Stimulated activated CD8-positive, alpha-beta memory T cell treated with anti-CD3 and anti-CD28 coated beads, Interleukin-4, amount 100 ng/mL, for 24 hours (primary cell): Measurements from ENCODE around the gene ALG9.
"Not testable (repeated sequence)": the region's sequence is repeated elsewhere in the genome, so short reads cannot be mapped to it uniquely, and the experiment has no call there.

Source experiments
- DNase-seq: peaks from one replicate; pipeline ENCODE4 v3.0.0-alpha.2; 2020; ENCODE audit warnings: low read depth

Gene ALG9

GRCh38 chr11:111796696-111797095 lies 74.7 kb downstream of the ALG9 start:
- DNase-seq: no peak

DNA sequence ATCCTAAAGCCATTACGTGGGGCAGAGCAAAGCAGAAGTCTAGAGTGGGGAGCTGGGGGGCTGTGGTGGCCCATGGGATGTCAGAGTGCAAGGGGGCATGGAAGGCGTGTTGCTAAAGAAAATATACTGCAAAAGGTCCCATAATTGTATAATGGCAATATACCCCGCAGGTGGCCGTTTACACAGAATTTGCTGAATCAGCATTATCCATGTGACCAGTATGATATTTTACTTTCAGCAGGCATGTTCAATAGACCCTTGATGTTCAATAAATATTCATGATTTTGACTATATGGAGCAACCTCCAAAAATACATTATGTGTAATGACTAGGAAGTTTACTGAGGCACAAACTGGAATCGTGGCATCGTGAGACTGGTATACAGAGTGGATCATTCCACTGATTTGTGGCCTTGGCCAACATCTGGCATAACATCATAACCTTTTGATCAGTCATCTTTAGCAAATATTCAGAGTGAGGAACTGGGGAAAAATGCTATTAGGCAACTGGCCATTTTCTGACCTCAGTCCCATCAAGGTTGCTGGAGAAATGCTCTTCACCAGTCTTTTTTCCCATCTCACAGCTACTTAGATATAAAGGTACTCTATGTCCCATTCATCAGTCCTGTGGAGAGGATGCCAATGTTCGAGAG lies 75.9 kb downstream of the ALG9 start:
- DNase-seq: no peak

GRCh38 chr11:111793863-111794262 lies 77.5 kb downstream of the ALG9 start:
- no peak for DNase-seq

- DNase-seq: no peak
Measured at GRCh38 chr11:111792955-111793500, 78.4 kb downstream of the ALG9 start.

- DNase-seq: no peak
Measured at GRCh38 chr11:111792314-111792713, 79.1 kb downstream of the ALG9 start.

DNA sequence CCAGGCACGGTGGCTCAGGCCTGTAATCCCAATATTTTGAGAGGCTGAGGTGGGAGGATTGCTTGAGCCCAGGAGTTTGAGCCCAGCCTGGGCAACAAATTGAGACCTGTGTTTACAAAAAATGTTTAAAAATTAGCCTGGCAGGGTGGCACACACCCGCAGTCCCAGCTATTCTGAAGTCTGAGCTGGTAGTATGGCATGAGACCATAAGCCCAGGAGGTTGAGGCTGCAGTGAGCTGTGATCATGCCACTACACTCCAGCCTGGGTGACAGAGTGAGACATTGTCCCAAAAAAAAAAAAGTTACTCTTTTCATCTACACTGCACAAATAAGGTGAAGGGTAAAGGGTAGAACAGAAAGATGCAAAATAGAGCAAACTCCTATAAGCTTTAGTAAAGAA lies 82.9 kb downstream of the ALG9 start:
- no peak for DNase-seq

GRCh38 chr11:111788051-111788450 lies 83.3 kb downstream of the ALG9 start:
- DNase-seq: no peak

DNA sequence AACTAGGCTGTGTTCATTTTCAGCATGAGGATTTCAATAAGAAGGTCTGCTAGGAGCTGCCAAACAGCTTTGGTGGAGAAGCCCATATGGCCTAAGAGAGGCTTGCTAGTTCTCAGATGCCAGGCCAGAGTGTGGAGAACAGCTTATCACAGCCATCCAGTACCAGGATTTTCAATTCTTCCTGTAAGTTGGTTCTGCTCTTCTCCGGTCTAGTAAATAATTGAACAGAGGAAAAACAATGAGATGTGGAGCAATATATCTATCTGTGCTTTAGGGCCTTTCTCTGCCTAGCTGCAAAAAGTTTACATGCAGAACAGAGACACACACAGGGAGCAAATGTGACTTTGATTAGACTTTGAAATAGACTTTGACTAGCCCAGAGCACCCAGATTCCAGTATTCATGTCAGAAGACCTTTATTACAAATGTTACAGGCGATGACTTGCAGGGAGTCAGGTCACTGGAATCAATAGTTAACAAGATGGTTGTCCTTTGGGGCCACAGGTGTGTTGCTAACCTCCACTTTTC lies 85.4 kb downstream of the ALG9 start:
- no peak for DNase-seq

DNA sequence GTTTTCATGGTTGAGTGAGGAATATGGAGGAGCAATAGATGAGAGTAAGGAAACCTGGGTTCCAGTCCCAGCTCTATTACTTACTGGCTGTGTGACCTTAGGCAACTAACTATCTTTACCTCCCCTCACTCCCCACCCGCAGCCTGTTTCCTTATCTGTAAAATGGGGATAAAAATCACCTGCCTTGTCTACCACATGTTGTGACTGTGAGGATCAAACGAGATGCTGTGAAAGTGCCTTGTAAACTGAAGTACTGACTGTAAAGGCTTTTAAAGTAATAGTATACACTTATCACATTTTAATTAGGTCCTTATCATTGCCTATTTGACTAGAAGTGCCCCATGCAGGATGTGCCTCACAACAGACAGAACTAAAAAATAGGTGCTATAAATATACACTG lies 86.3 kb downstream of the ALG9 start:
- no peak for DNase-seq

GRCh38 chr11:111784311-111784710 lies 87.1 kb downstream of the ALG9 start:
- DNase-seq: not testable (repeated sequence)

DNA sequence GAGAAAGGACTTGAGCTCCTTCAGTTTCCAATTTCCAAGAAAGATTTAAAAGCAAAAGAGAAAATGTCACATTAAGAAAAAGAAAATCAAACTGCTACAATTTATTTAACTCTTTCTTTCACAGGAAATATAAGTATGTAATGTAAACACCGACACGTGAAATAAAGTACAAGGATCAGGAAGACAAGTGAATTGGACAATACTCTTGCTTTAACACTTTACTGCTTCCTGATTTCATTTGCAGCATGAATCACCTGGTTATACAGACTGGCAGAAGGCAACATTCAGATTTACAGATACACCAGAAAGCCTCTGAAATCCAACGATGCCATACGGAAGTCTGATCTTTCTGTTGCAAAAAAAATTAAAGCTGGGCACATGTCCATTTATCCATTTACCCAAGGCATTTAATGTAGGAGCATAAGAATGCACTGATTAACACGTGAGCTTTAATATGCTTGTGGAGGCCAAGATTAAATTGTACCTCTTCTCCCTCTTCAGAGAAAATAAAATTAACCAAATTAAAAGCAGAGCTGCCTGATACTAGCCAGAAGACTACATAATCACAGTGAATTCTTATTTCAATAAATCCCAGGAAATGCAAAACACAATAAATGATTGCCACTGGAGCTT lies 89.2 kb downstream of the ALG9 start:
- no peak for DNase-seq

DNA sequence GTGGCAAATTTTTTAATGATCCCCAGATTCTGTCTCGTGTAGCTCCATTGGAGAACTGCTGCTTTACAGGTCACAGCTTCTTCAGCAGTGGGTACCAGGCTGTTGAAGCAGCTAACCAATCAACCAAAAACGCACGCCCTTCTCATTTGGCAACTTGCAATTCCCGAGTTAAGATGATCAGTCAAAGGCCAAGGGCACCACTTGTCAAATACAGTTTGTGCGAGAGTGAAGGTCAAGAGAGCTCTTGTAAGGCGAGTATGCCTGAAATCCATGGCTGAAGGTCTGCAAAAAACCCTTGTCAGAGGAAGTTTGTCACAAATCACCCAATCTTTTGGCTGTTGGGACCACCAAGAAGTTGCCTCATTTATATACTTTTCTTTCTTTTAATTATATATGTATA lies 92.3 kb downstream of the ALG9 start:
- DNase-seq: no peak

- DNase-seq: no peak
Measured at GRCh38 chr11:111778047-111778558, 93.3 kb downstream of the ALG9 start.

DNA sequence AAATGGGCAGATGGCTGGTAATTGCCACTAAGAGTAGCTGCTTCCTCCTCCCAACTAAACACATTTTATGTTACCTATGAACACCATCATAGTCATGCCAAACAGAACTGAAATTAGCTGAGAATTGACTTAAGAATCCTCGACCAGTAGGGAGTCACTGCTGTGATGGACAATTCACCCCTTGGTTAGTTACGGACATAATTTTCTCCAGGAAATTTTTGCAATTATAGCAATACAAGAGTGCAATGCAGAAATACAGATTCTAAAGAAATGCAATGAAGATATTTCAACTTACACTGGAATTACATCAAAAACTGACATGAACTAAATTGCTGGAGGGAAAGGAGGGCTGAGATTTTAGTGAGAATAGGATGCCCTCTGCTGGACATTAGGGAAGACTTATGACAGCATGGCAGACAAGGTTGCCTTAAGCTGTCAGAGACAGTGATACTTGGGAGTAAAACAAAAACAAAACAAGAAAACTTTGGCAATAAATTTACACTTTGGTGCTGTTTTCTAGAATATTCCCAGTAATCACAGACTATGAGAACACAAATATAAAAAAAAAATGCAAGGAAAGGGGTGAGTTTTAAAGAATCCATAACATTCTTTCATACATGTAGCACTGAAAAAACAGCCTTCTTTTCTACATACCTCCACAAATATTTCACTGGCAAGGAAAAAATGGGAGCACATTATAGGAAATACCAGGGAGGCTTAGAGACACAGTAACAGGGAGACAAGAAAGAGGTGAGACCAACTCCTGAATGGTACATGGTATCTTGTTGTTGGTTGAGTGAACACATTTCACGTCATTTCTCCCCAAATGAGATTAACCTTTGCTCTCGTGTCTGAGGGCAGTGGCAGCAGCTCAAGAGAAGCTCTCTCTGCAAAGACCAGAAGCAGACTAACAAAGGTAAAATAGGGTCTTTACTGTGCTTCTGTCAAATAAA lies 94.0 kb downstream of the ALG9 start:
- DNase-seq: no peak

- DNase-seq: no peak
Measured at GRCh38 chr11:111776398-111777093, 94.8 kb downstream of the ALG9 start.

- DNase-seq: no peak
Measured at GRCh38 chr11:111774955-111775710, 96.2 kb downstream of the ALG9 start.

DNA sequence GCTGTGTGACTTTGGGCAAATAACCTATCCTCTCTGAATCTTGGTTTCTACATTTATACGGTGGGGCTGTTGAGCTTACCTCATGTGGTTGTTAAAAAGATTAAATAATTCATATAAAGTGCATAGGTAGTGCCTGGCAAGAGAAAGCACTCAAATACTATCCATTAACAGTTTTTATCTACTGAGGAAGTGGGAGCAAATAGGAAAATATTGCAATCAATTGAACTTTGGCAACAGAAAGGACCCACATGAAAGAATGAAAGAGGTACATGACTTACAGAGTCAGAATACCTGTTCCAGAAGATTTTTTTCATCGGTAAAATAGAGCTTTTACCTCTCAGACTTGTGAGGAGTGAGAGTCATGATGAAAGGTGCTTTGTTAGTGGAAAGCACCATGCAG lies 98.8 kb downstream of the ALG9 start:
- no peak for DNase-seq

- not testable (repeated sequence) for DNase-seq
Measured at GRCh38 chr11:111771205-111771604, 100.2 kb downstream of the ALG9 start.

DNA sequence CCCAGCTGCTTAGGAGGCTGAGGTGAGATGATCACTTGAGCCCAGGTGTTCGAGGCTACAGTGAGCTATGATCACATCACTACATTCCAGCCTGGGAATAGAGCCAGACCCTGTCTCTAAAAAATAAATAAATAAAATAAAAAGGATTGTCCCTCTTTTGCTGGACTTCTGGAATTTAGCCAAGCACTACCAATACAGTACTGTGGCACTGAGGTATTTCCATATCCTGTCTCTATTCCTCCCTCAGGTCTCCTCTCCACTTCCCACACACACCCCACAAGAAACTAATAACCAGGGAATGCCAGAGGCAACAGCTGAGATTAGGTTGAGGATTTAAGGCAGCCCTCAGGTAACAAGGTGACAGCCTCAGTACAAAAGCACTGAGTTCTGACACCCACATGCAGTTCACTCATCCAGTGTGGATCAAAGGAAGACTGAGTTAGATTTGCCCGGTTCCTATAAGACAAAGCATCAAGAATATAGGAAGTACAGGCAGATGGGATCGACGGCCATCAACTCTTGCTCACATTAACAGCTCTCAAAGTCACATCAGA lies 100.7 kb downstream of the ALG9 start:
- DNase-seq: no peak

- DNase-seq: no peak
Measured at GRCh38 chr11:111766834-111767142, 104.6 kb downstream of the ALG9 start.
